Kasumi-1 (cell line): ENCODE measurements around the gene FBXL17.
A peak's percentile ranks its signal among the peaks of the same experiment; 100 is the strongest.
"Not testable (repeated sequence)": the region's sequence is repeated elsewhere in the genome, so short reads cannot be mapped to it uniquely, and the experiment has no call there.

Experiments used
- DNase-seq, 2 experiments: peaks; one replicate each; lab custom pipeline; 2025; lab: John Stamatoyannopoulos, UW

Gene FBXL17

GRCh38 chr5:108381954-108382783, at the start of gene FBXL17:
Gene FBXL17 (minus strand): TSS chr5:108382098.
- peak; percentile 91 to 93 for DNase-seq

- no peak for DNase-seq
Observed at GRCh38 chr5:108430931-108431608, 49.2 kb upstream of the FBXL17 start.

GRCh38 chr5:108421713-108422112, 39.8 kb upstream of the FBXL17 start:
- no peak for DNase-seq

- no peak for DNase-seq
Observed at GRCh38 chr5:108420755-108421154, 38.9 kb upstream of the FBXL17 start.

- no peak for DNase-seq
Observed at GRCh38 chr5:108420158-108420557, 38.3 kb upstream of the FBXL17 start.

GRCh38 chr5:108418197-108418596, 36.3 kb upstream of the FBXL17 start:
- no peak for DNase-seq

GRCh38 chr5:108417166-108417670, 35.3 kb upstream of the FBXL17 start:
- DNase-seq, result no peak

- DNase-seq, result no peak
Observed at GRCh38 chr5:108415726-108416125, 33.8 kb upstream of the FBXL17 start.

- DNase-seq, result no peak
Observed at GRCh38 chr5:108409786-108410185, 27.9 kb upstream of the FBXL17 start.

- not testable (repeated sequence) for DNase-seq
Observed at GRCh38 chr5:108405201-108405600, 23.3 kb upstream of the FBXL17 start.

GRCh38 chr5:108398964-108399363, 17.1 kb upstream of the FBXL17 start:
- DNase-seq, result no peak

GRCh38 chr5:108396837-108397236, 14.9 kb upstream of the FBXL17 start:
- not testable (repeated sequence) for DNase-seq

GRCh38 chr5:108387758-108388157, 5.9 kb upstream of the FBXL17 start:
- DNase-seq, result no peak

- no peak for DNase-seq
Observed at GRCh38 chr5:108386345-108387061, 4.6 kb upstream of the FBXL17 start.

- DNase-seq, result no peak
Observed at GRCh38 chr5:108384741-108385140, 2.8 kb upstream of the FBXL17 start.

GRCh38 chr5:108382784-108383330, 959 bp upstream of the FBXL17 start:
- peak; percentile 71 to 75 for DNase-seq

- peak; percentile 32 to 39 for DNase-seq
Observed at GRCh38 chr5:108381350-108381953, 446 bp downstream of the FBXL17 start.

GRCh38 chr5:108380531-108381349, 1.2 kb downstream of the FBXL17 start:
- peak; percentile 38 to 41 for DNase-seq

- DNase-seq, result peak; percentile 24 to 31
Observed at GRCh38 chr5:108379722-108380530, 2.0 kb downstream of the FBXL17 start.

GRCh38 chr5:108375768-108376167, 6.1 kb downstream of the FBXL17 start:
- DNase-seq, result no peak
